H1 (cell line): Measurements from ENCODE around the gene CD59. TPM values are rescaled to one million over a fixed set of nuclear protein-coding genes. Genes with fewer than 3 reads are reported as not detected.

Source experiments
- CBX5 ChIP-seq: fragments of 300-800, 300-1000 bp; sonication (generic); IDR thresholded peaks from 2 replicates; pipeline ENCODE4 v1.7.1; 2016; ENCODE audit warnings: antibody characterized with exemption, low read length, low read depth
- CEBPB ChIP-seq: IDR thresholded peaks from 2 replicates; pipeline ENCODE4 v1.6.1; 2012; ENCODE audit warnings: low read depth, low read length
- CHD2 ChIP-seq: IDR thresholded peaks from 2 replicates; pipeline ENCODE4 v1.6.1; 2012; ENCODE audit warnings: low read length, improper control_type of control experiment
- EGR1 ChIP-seq: IDR thresholded peaks from 2 replicates; pipeline ENCODE4 v1.6.1; 2011; ENCODE audit warnings: low read depth, low read length, borderline replicate concordance
- EP300 ChIP-seq, 2 experiments: IDR thresholded peaks; 1 replicate in 1 of 2; 2 replicates in 1 of 2; pipeline ENCODE4 v1.6.1; 2011 to 2012; ENCODE audit warnings: low read depth in 2 of 2, low read length in 2 of 2, mild to moderate bottlenecking in 2 of 2, borderline replicate concordance in 1 of 2, inconsistent platforms in 1 of 2, moderate library complexity in 1 of 2
- HDAC6 ChIP-seq: IDR thresholded peaks from one replicate; pipeline ENCODE4 v1.7.1; 2012; ENCODE audit warnings: low read depth, mild to moderate bottlenecking, inconsistent platforms, low read length, moderate library complexity
- KDM1A ChIP-seq: fragments of 200-600, 300-600 bp; sonication (generic); IDR thresholded peaks from 2 replicates; pipeline ENCODE4 v1.7.1; 2016; ENCODE audit warnings: mild to moderate bottlenecking, low read length, borderline replicate concordance
- NRF1 ChIP-seq: IDR thresholded peaks from 2 replicates; pipeline ENCODE4 v1.6.1; 2011; ENCODE audit warnings: mild to moderate bottlenecking, low read depth, low read length, improper control_type of control experiment
- PHF8 ChIP-seq: fragments of 200-600 bp; sonication (generic); conservative IDR thresholded peaks from 2 replicates; pipeline ENCODE4 v1.7.1; 2012; ENCODE audit warnings: low read depth, mild to moderate bottlenecking, inconsistent platforms, low read length, moderate library complexity
- POLR2A ChIP-seq, 2 experiments: IDR thresholded peaks; 1 replicate in 1 of 2; 2 replicates in 1 of 2; pipeline ENCODE4 v1.6.1; 2011; ENCODE audit warnings: low read depth in 2 of 2, low read length in 2 of 2, mild to moderate bottlenecking in 2 of 2; ENCODE audit errors: control extremely low read depth in 1 of 2
- POLR2AphosphoS5 ChIP-seq: IDR thresholded peaks from 2 replicates; pipeline ENCODE4 v1.6.1; 2011; ENCODE audit warnings: low read depth, low read length
- RFX5 ChIP-seq: IDR thresholded peaks from 2 replicates; pipeline ENCODE4 v1.6.1; 2011; ENCODE audit warnings: low read depth, low read length, improper control_type of control experiment, borderline replicate concordance
- RNF2 ChIP-seq: fragments of 200-900, 300-1000 bp; sonication (generic); IDR thresholded peaks from 2 replicates; pipeline ENCODE4 v1.7.1; 2016; ENCODE audit warnings: borderline replicate concordance, low read depth, mild to moderate bottlenecking, antibody characterized with exemption, low read length; ENCODE audit not compliant: poor library complexity, severe bottlenecking; ENCODE audit errors: missing control alignments
- SAP30 ChIP-seq: fragments of 300-600 bp; sonication (generic); IDR thresholded peaks from 2 replicates; pipeline ENCODE4 v1.7.1; 2012; ENCODE audit warnings: low read length, moderate library complexity, mild to moderate bottlenecking, inconsistent platforms; ENCODE audit not compliant: insufficient read depth, insufficient replicate concordance
- SIN3A ChIP-seq, 2 experiments: IDR thresholded peaks in 1 of 2; conservative IDR thresholded peaks in 1 of 2; 2 replicates each; pipeline ENCODE4 v1.6.1; 2011 to 2012; ENCODE audit warnings: low read length in 2 of 2, improper control_type of control experiment in 1 of 2, low read depth in 1 of 2, mild to moderate bottlenecking in 1 of 2
- SIX5 ChIP-seq: IDR thresholded peaks from 2 replicates; pipeline ENCODE4 v1.6.1; 2011; ENCODE audit warnings: mild to moderate bottlenecking, low read depth, low read length
- SP4 ChIP-seq: IDR thresholded peaks from 2 replicates; pipeline ENCODE4 v1.6.1; 2012; ENCODE audit warnings: low read length, inconsistent platforms
- TAF1 ChIP-seq: IDR thresholded peaks from 2 replicates; pipeline ENCODE4 v1.6.1; 2011; ENCODE audit warnings: mild to moderate bottlenecking, low read depth, low read length
- TAF7 ChIP-seq: optimal IDR thresholded peaks from 2 replicates; pipeline ENCODE3; 2011; ENCODE audit warnings: low read depth, mild to moderate bottlenecking, inconsistent platforms, low read length, moderate library complexity, borderline replicate concordance
- TBP ChIP-seq: IDR thresholded peaks from 2 replicates; pipeline ENCODE4 v1.6.1; 2011; ENCODE audit warnings: low read depth, low read length, improper control_type of control experiment
- polyA plus RNA-seq, 7 experiments: library from polyadenylated mRNA; depleted of rRNA in 3 of 7; stranded (reverse) in 5 of 7; unstranded in 2 of 7; fragments of >200 nt in 5 of 7; fragments of 200-250 nt in 2 of 7; gene quantifications; 1 replicate in 5 of 7; 2 replicates in 1 of 7; 4 replicates in 1 of 7; pipeline versions ENCODE4 v1.2.1 to v1.2.3, GENCODE V29; 2011 to 2013; ENCODE audit warnings: missing spikeins in 2 of 7, mixed read lengths in 2 of 7
- total RNA-seq: library from RNA; stranded (reverse); fragmentation: NEBNext Ultra II Directional; extraction: Animal tissue kit (Norgen Biotek cat#: 25700); gene quantifications from 2 replicates; pipeline ENCODE4 v1.2.1, GENCODE V29; 2021
- TF ChIP-seq, protein P1 (sequence below): IDR thresholded peaks from 2 replicates; pipeline ENCODE4 v1.6.1; 2012; ENCODE audit warnings: low read length, inconsistent platforms
- TF ChIP-seq, protein P2 (sequence below): IDR thresholded peaks from 2 replicates; pipeline ENCODE4 v1.6.1; 2011; ENCODE audit warnings: low read length, improper control_type of control experiment

CD59 gene
- total and polyA plus RNA-seq, 2 of the 8 experiments (the other 6 are each of a cell fraction or from before 2014, with no cell fraction given) = 63.1 to 90.3 TPM

DNA sequence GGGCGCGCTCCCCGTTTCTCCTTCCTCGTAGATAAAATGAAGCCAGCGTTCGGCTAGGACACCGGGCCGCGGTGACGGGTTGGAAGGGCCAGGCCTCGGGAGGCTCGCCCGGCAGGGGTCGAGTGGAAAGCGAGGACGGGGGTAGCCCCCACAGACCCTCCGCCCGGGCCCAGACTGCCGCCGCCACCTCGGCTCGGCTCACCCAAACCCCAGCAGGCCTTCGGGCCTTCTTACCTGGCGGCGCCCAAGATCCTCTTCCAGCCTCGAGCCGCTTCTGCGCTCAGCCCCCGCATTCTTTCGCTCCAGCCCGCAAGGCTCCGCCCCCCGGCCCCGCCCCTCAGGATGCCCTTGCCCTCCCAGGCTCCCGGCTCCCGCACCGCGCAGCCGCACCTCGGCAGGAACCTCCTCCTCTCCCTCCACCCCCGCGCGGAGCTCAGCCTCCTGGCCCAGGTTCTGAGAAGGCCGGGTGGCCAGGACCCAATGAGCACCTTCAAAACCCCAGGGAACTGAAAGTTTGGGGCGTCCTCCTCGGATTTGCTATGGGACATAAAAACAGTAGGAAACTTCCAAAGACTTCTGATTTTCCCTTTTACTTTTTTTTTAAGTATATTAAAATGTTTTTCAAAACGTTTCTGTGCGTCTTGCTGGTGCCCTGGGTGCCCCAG is at the start of gene CD59 (continued):
- TF ChIP-seq, protein P1, sequence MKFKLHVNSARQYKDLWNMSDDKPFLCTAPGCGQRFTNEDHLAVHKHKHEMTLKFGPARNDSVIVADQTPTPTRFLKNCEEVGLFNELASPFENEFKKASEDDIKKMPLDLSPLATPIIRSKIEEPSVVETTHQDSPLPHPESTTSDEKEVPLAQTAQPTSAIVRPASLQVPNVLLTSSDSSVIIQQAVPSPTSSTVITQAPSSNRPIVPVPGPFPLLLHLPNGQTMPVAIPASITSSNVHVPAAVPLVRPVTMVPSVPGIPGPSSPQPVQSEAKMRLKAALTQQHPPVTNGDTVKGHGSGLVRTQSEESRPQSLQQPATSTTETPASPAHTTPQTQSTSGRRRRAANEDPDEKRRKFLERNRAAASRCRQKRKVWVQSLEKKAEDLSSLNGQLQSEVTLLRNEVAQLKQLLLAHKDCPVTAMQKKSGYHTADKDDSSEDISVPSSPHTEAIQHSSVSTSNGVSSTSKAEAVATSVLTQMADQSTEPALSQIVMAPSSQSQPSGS = no peak
- peak; percentile 24 for TF ChIP-seq TAF7
- TF ChIP-seq, protein P2, sequence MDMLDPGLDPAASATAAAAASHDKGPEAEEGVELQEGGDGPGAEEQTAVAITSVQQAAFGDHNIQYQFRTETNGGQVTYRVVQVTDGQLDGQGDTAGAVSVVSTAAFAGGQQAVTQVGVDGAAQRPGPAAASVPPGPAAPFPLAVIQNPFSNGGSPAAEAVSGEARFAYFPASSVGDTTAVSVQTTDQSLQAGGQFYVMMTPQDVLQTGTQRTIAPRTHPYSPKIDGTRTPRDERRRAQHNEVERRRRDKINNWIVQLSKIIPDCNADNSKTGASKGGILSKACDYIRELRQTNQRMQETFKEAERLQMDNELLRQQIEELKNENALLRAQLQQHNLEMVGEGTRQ = no peak
- peak; percentile 64 for TF ChIP-seq POLR2AphosphoS5
- TF ChIP-seq RNF2 = no peak
- no peak for TF ChIP-seq RFX5
- TF ChIP-seq SP4 = no peak
- TF ChIP-seq TBP = peak; percentile 59
- no peak for TF ChIP-seq CEBPB
- peak; percentile 70 for TF ChIP-seq NRF1
- peak; percentile 89 for TF ChIP-seq TAF1
- no peak for TF ChIP-seq EP300 (IDR thresholded peaks at IDR 0.05; ENCODE audit: borderline replicate concordance in 1 of 2, low read depth in 2 of 2, low read length in 2 of 2)
- no peak for TF ChIP-seq KDM1A
- no peak for TF ChIP-seq CHD2
- TF ChIP-seq CBX5 = no peak
- no peak for TF ChIP-seq SIX5
- TF ChIP-seq PHF8 = peak; percentile 77
- no peak for TF ChIP-seq HDAC6
- no peak for TF ChIP-seq SIN3A (conservative IDR thresholded peaks at IDR 0.05 in 1 of 2, IDR thresholded peaks at IDR 0.05 in 1 of 2; ENCODE audit: low read depth in 1 of 2, low read length in 2 of 2)
- TF ChIP-seq POLR2A (IDR thresholded peaks at IDR 0.05; ENCODE audit: control extremely low read depth in 1 of 2, low read depth in 2 of 2, low read length in 2 of 2) = peak; percentile 82 to 93
- peak; percentile 90; the same call in 1 of the 2 replicates for TF ChIP-seq EGR1
- no peak for TF ChIP-seq SAP30
